Measurements from ENCODE around the gene PTPRF.

The PTPRF gene

GRCh38 chr1:43513471-43514173 lies 17.1 kb upstream of the PTPRF start:
- DNase-seq = no peak

GRCh38 chr1:43518935-43519686 lies 11.6 kb upstream of the PTPRF start:
- no peak for DNase-seq

GRCh38 chr1:43520100-43520778 lies 10.4 kb upstream of the PTPRF start:
- peak; percentile 90 for DNase-seq

- DNase-seq = no peak
These were observed 9.6 kb upstream of the PTPRF start for GRCh38 chr1:43521078-43521477.

GRCh38 chr1:43521756-43522155 lies 8.9 kb upstream of the PTPRF start:
- DNase-seq = no peak

GRCh38 chr1:43522431-43522775 lies 8.3 kb upstream of the PTPRF start:
- DNase-seq = no peak

GRCh38 chr1:43522776-43523480 lies 7.8 kb upstream of the PTPRF start:
- DNase-seq = no peak

- DNase-seq = no peak
These were observed 5.9 kb upstream of the PTPRF start for GRCh38 chr1:43524804-43525203.

GRCh38 chr1:43526002-43526401 lies 4.7 kb upstream of the PTPRF start:
- no peak for DNase-seq

GRCh38 chr1:43527111-43527878 lies 3.4 kb upstream of the PTPRF start:
- DNase-seq = no peak

GRCh38 chr1:43529206-43529731 lies 1.4 kb upstream of the PTPRF start:
- peak; percentile 51 for DNase-seq

- no peak for DNase-seq
These were observed 623 bp downstream of the PTPRF start for GRCh38 chr1:43531107-43531905.

GRCh38 chr1:43531906-43532584 lies 1.4 kb downstream of the PTPRF start:
- no peak for DNase-seq

GRCh38 chr1:43532716-43533115 lies 2.0 kb downstream of the PTPRF start:
- no peak for DNase-seq

- no peak for DNase-seq
These were observed 2.9 kb downstream of the PTPRF start for GRCh38 chr1:43533584-43533983.

- DNase-seq = no peak
These were observed 3.6 kb downstream of the PTPRF start for GRCh38 chr1:43534256-43534655.

GRCh38 chr1:43536196-43536863 lies 5.6 kb downstream of the PTPRF start:
- no peak for DNase-seq

GRCh38 chr1:43536864-43537358 lies 6.2 kb downstream of the PTPRF start:
- DNase-seq = no peak

- DNase-seq = no peak
These were observed 6.9 kb downstream of the PTPRF start for GRCh38 chr1:43537423-43538142.

GRCh38 chr1:43538143-43538487 lies 7.4 kb downstream of the PTPRF start:
- no peak for DNase-seq

All from NCI-H524 treated with DMSO at 0.1 percent for 48 hours (cell line).